ENCODE results near the gene NYAP2.

Gene NYAP2

GRCh38 chr2:225486236-225486635 lies 86.7 kb downstream of the NYAP2 start:
- DNase-seq (ENCODE audit: low read depth), result no peak

- no peak for DNase-seq (ENCODE audit: low read depth)
Observed at GRCh38 chr2:225487878-225488416, 88.4 kb downstream of the NYAP2 start.

GRCh38 chr2:225488743-225489142 lies 89.2 kb downstream of the NYAP2 start:
- DNase-seq (ENCODE audit: low read depth), result no peak

- no peak for DNase-seq (ENCODE audit: low read depth)
Observed at GRCh38 chr2:225493420-225494099, 94.0 kb downstream of the NYAP2 start.

- no peak for DNase-seq (ENCODE audit: low read depth)
Observed at GRCh38 chr2:225494100-225494459, 94.6 kb downstream of the NYAP2 start.

- no peak for DNase-seq (ENCODE audit: low read depth)
Observed at GRCh38 chr2:225495706-225496105, 96.2 kb downstream of the NYAP2 start.

- DNase-seq (ENCODE audit: low read depth), result no peak
Observed at GRCh38 chr2:225496568-225496967, 97.1 kb downstream of the NYAP2 start.

- no peak for DNase-seq (ENCODE audit: low read depth)
Observed at GRCh38 chr2:225497166-225497565, 97.7 kb downstream of the NYAP2 start.

GRCh38 chr2:225501022-225501421 lies 101.5 kb downstream of the NYAP2 start:
- no peak for DNase-seq (ENCODE audit: low read depth)

- DNase-seq (ENCODE audit: low read depth), result no peak
Observed at GRCh38 chr2:225502971-225503370, 103.5 kb downstream of the NYAP2 start.

- DNase-seq (ENCODE audit: low read depth), result no peak
Observed at GRCh38 chr2:225510796-225511195, 111.3 kb downstream of the NYAP2 start.

- DNase-seq (ENCODE audit: low read depth), result no peak
Observed at GRCh38 chr2:225512469-225512868, 113.0 kb downstream of the NYAP2 start.

GRCh38 chr2:225512876-225513540 lies 113.5 kb downstream of the NYAP2 start:
- no peak for DNase-seq (ENCODE audit: low read depth)

- DNase-seq (ENCODE audit: low read depth), result no peak
Observed at GRCh38 chr2:225515033-225515432, 115.5 kb downstream of the NYAP2 start.

- DNase-seq (ENCODE audit: low read depth), result no peak
Observed at GRCh38 chr2:225526760-225527390, 127.4 kb downstream of the NYAP2 start.

GRCh38 chr2:225531559-225531958 lies 132.0 kb downstream of the NYAP2 start:
- no peak for DNase-seq (ENCODE audit: low read depth)

GRCh38 chr2:225532096-225532495 lies 132.6 kb downstream of the NYAP2 start:
- DNase-seq (ENCODE audit: low read depth), result no peak

- no peak for DNase-seq (ENCODE audit: low read depth)
Observed at GRCh38 chr2:225534037-225534436, 134.5 kb downstream of the NYAP2 start.

GRCh38 chr2:225534697-225535096 lies 135.2 kb downstream of the NYAP2 start:
- DNase-seq (ENCODE audit: low read depth), result no peak

GRCh38 chr2:225536036-225536435 lies 136.5 kb downstream of the NYAP2 start:
- no peak for DNase-seq (ENCODE audit: low read depth)

- no peak for DNase-seq (ENCODE audit: low read depth)
Observed at GRCh38 chr2:225543626-225544025, 144.1 kb downstream of the NYAP2 start.

- no peak for DNase-seq (ENCODE audit: low read depth)
Observed at GRCh38 chr2:225556461-225556860, 157.0 kb downstream of the NYAP2 start.

GRCh38 chr2:225558399-225559071 lies 159.0 kb downstream of the NYAP2 start:
- no peak for DNase-seq (ENCODE audit: low read depth)

Measured in activated T-cell treated with anti-CD3 and anti-CD28 coated beads for 24 hours (primary cell).